Activated naive CD8-positive, alpha-beta T cell treated with anti-CD3 and anti-CD28 coated beads, Interleukin-2, amount 50 U/mL, for 24 hours (primary cell): ENCODE measurements around the gene TTYH3.

Source experiments
- ATAC-seq: fragments of 150-1000 bp; cut with Tn5 transposase; one replicate; pipeline ENCODE4 v1.10.0; 2021
- DNase-seq: peaks from one replicate; pipeline ENCODE4 v3.0.0; 2021
- H3K27ac Mint-ChIP-seq: one replicate; pipeline ENCODE4 v1.8.0; 2021; ENCODE audit warnings: mild to moderate bottlenecking, mixed read lengths
- H3K27me3 Mint-ChIP-seq: one replicate; pipeline ENCODE4 v1.8.0; 2021; ENCODE audit warnings: mixed read lengths
- H3K36me3 Mint-ChIP-seq: one replicate; pipeline ENCODE4 v1.8.0; 2021; ENCODE audit warnings: low read depth, mixed read lengths
- H3K4me1 Mint-ChIP-seq: one replicate; pipeline ENCODE4 v1.8.0; 2021; ENCODE audit warnings: mixed read lengths
- H3K4me3 Mint-ChIP-seq: one replicate; pipeline ENCODE4 v1.8.0; 2021; ENCODE audit warnings: mild to moderate bottlenecking, moderate library complexity, mixed read lengths
- H3K9me3 Mint-ChIP-seq: one replicate; pipeline ENCODE4 v1.8.0; 2021; ENCODE audit warnings: mixed read lengths

TTYH3 gene

DNA sequence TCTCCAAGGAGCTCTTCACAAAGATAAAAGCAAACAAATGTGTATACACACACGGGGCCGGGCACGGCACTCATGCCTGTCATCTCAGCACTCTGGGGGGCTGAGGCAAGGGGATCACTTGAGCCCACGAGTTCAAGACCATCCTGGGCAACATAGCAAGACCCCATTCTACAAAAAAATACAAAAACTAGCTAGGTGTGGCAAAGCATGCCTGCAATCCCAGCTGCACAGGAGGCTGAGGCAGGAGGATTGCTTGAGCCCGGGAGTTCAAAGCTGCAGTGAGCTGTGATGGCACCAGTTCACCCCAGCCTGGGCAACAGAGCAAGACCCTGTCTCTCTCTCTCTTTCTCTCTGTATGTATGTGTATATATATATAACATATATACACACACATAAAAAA lies 22.3 kb downstream of the TTYH3 start:
- Mint-ChIP-seq H3K36me3 (no peaks in the 10 kb centered on the region), H3K9me3 (no peaks in the 10 kb centered on the region), H3K27me3 (no peaks in the 10 kb centered on the region), H3K4me3 (no peak overlapping the region), H3K4me1 (no peaks in the 10 kb centered on the region), H3K27ac (no peak overlapping the region)
- ATAC-seq, result no peak
- DNase-seq, result no peak

DNA sequence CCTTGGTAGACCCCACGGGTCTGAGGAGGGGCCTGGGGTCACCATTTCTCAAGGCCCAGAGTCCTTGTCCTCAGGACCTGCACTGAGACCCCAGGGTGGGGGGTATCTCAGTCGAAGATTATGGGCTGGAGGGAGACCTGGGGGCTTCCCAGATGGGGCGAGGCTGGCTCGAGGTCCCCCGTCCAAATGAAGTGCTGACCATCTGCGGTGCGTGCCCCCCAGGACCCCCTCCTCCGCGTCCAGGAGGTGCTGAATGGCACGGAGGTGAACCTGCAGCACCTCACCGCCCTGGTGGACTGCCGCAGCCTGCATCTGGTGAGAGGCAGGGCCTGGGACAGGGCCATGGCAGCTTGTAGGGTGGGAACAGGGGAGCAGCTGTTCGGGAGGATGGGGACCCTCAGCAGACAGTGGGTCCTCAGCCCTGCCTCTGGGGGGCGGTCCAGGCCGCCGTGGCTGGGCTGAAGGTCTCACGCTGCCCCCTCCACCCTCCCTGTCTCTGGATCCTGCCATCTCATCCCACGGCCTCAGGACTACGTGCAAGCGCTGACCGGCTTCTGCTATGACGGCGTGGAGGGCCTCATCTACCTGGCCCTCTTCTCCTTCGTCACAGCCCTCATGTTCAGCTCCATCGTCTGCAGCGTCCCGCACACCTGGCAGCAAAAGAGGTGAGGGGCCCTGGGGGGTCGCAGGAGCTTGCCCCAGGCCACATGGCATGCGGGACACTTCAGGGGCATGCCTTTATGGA lies 24.3 kb downstream of the TTYH3 start:
- Mint-ChIP-seq H3K27me3 (no peaks in the 10 kb centered on the region), H3K36me3 (no peaks in the 10 kb centered on the region), H3K4me1 (no peaks in the 10 kb centered on the region), H3K4me3 (no peak overlapping the region), H3K9me3 (no peaks in the 10 kb centered on the region), H3K27ac (no peak overlapping the region)
- DNase-seq (no peak), ATAC-seq (no peak)

DNA sequence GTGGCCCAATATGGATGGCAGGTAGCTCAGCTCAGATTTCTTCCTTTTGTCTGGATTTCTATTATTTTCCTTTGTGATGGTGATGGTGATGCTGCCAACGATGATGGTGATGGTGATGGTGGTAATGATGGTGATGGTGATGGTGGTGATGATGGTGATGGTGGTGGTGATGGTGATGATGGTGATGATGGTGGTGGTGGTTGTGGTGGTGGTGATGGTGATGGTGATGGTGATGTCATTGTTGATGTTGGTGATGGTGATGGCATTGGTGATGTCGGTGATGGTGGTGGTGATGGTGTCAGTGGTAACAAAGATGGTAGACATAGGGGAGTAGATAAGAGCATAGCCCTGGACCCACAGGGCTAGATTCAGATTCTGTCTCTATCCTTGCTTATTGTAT lies 25.4 kb downstream of the TTYH3 start:
- H3K9me3 Mint-ChIP-seq, result no peaks in the 10 kb centered on the region
- H3K27ac Mint-ChIP-seq, result no peak overlapping the region
- ATAC-seq (no peak), DNase-seq (no peak)
- H3K4me3 Mint-ChIP-seq, result no peak overlapping the region
- H3K4me1 Mint-ChIP-seq, result no peaks in the 10 kb centered on the region
- no peaks in the 10 kb centered on the region for H3K27me3 Mint-ChIP-seq
- no peaks in the 10 kb centered on the region for H3K36me3 Mint-ChIP-seq

DNA sequence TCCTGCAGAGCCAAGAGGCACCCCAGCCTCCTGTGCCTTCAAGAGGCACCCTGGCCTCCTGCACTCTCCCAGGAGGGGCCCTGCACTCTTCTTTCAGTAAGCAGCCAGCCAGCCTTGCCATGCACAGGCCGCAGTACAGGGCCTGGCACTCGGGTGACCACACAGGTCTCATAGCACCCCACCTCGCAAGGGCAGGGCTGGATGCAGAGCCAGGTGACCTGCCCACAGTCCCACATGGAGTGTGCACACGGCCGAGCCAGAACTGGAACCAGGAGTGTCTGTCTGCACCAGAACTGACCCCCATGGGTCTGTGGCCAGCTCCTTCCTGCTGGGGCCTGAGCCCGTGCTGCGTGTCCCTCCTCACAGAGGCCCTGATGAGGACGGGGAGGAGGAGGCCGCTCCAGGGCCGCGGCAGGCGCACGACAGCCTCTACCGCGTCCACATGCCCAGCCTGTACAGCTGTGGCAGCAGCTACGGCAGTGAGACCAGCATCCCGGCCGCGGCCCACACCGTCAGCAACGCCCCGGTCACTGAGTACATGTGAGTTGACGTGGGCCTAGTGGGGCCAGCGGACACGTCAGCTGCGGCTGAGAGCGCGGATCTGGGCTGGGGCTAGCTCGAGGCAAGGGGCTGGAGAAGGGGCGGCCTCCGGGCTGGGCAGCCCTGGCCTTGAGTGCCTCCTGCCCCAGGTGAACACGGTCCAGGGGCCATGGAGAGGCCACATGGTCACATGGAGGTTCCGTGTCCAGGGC lies 26.3 kb downstream of the TTYH3 start:
- no peak for ATAC-seq
- H3K4me3 Mint-ChIP-seq, result no peak overlapping the region
- no peaks in the 10 kb centered on the region for H3K36me3 Mint-ChIP-seq
- H3K9me3 Mint-ChIP-seq, result no peaks in the 10 kb centered on the region
- no peak overlapping the region for H3K27ac Mint-ChIP-seq
- DNase-seq, result no peak
- H3K27me3 Mint-ChIP-seq, result no peaks in the 10 kb centered on the region
- H3K4me1 Mint-ChIP-seq, result no peaks in the 10 kb centered on the region

DNA sequence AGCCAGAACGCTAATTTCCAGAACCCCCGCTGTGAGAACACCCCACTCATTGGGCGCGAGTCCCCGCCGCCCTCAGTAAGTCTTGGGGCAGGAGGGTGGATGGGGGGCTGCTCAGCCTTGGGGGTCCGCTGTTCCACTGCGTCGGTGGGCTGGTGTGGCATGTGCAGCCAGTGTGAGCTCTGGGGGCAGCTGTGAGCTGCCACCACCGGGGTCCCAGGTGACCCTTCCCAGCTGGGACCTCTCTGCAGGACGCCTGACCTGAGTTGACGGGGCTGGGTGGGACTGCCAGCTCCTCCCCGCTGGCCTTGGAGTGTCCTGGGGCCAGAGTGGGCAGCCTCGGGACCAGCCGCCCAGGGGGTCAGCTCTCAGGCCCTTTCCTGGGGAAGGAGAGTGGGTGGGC lies 27.2 kb downstream of the TTYH3 start:
- no peak for ATAC-seq
- Mint-ChIP-seq H3K36me3 (no peaks in the 10 kb centered on the region), H3K27me3 (no peaks in the 10 kb centered on the region), H3K4me1 (no peaks in the 10 kb centered on the region), H3K4me3 (no peak overlapping the region), H3K9me3 (no peaks in the 10 kb centered on the region), H3K27ac (no peak overlapping the region)
- no peak for DNase-seq

DNA sequence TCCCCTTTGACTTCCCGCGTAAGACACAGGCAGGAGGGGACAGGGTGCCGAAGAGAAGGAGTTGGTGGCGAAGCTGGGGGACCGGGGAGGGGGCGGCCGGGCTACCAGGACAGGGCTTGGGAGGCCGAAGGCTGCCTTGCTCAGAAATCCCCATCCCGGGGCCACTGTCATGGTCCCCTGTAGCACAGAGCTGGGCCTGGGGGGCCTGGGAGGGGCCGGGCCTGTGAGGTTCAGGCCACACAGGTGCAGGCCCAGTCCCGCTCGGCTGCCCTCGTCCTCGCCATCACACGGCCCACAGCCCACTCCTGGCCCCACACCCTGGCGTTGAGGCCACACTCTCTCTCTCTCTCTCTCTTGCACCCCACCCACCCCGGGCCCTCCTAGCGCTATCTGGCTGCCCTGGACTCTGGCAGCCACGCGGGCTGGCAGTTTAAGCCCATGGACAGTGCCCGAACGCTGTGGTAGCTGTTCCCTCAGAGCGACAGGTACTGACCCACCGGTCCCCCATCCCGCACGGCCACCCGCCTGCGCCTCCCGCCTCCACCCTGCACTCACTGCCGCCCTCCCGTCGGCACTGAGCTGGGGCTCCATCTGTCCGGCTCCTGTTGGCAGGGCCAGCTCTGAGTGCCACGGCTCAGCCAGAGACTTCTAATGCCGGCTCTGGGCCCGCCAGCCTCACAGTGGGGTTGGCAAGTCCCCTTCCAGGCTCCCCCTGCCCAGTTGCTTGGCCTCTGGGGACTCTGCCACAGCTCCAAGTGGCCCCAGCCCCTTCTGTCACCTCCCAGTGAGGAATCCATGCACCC lies 28.0 kb downstream of the TTYH3 start:
- DNase-seq, result no peak
- ATAC-seq, result no peak
- H3K4me1 Mint-ChIP-seq, result no peaks in the 10 kb centered on the region
- H3K27me3 Mint-ChIP-seq, result no peaks in the 10 kb centered on the region
- H3K27ac Mint-ChIP-seq, result no peak overlapping the region
- H3K4me3 Mint-ChIP-seq, result no peak overlapping the region
- H3K9me3 Mint-ChIP-seq, result no peaks in the 10 kb centered on the region
- H3K36me3 Mint-ChIP-seq, result no peaks in the 10 kb centered on the region

DNA sequence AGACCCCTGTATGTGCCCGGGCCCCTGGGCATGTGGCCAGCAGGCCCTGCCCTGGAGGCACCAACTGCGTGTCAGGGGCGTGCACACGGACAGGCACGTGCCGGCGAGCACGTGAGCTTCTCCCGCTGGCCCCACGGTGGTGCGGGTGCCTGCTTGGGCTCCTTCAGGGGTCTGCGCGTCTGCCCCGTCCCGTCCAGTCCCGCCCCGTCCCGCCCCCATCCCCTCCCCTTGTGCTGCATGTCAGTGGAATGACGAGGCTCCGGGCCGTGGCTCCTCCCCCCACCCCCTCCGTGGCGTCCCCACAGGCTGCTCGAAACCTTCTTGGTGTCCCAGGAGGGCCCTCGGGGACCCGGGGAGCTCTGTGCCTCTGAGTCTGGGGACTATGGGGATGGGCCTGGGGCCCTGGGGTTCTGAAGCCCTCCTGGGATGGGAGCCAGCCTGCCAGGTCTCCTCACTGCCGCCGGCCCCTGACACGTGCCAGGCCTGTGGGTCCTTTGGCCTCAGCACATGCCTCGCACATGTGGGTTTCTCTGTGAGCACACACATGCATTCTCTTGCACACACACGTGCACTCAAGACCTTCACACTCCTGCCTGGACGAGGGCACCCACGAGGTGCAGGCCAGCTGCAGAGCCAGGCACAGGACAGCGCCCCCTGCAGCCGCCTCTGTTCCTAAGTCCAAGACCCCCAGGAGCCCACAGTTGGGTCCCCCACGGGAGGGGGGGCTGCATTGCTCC lies 28.7 kb downstream of the TTYH3 start:
- Mint-ChIP-seq H3K27me3 (no peaks in the 10 kb centered on the region), H3K4me1 (no peaks in the 10 kb centered on the region), H3K36me3 (no peaks in the 10 kb centered on the region), H3K4me3 (no peak overlapping the region), H3K9me3 (no peaks in the 10 kb centered on the region), H3K27ac (no peak overlapping the region)
- DNase-seq (no peak), ATAC-seq (no peak)

DNA sequence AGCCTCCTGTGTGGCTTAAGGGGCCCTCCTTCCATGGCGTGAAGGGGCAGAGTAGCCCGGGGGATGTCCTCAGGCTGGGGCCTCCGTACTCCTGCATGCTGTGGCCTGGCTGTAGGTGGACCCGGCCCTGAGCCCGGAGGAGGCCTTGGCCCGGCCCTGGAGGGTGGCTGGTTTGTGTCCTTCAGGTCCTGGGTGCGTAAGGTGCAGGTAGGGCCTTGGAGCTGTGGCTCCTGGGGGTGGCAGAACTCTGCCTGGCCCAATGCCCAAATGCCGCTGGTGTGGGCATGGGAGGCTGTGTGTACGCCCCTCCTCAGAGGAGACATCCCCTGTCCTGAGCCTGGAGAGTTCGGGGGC lies 29.3 kb downstream of the TTYH3 start:
- H3K27me3 Mint-ChIP-seq, result no peaks in the 10 kb centered on the region
- no peak overlapping the region for H3K4me3 Mint-ChIP-seq
- H3K9me3 Mint-ChIP-seq, result no peaks in the 10 kb centered on the region
- H3K27ac Mint-ChIP-seq, result no peak overlapping the region
- H3K36me3 Mint-ChIP-seq, result no peaks in the 10 kb centered on the region
- H3K4me1 Mint-ChIP-seq, result no peaks in the 10 kb centered on the region
- no peak for DNase-seq
- no peak for ATAC-seq

DNA sequence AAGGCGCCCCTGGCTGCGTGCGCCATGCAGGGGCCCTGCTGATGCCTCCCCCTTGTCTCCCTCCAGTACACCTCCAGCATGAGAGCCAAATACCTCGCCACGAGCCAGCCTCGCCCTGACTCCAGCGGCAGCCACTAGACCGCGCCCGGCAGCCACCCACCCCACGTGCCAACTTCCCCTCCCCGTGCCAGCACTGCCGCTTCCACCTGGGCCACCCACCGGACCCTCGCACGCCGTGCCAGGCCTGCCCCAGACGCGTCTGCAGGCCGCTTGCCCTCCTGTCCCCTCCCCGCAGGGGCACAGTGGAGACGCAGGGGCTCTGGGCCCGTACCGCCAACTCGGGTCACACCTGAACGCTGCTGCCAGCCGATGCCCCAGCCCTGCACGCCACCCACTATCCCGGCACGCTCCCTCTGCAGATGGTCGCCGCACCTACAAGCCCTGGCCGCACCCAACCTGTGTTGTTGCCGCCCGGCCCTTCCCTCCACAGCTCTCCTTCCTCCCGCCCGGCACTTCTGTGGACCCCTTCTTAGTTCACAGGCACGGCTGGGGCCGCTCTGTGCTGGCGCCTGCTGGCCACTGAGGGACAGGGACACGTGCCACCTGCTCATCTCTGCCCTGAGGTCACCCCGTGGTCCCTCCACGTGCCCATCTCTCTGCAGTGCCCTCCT lies 30.0 kb downstream of the TTYH3 start:
- Mint-ChIP-seq H3K4me1 (no peaks in the 10 kb centered on the region), H3K4me3 (no peak overlapping the region), H3K9me3 (no peaks in the 10 kb centered on the region), H3K36me3 (no peaks in the 10 kb centered on the region), H3K27ac (no peak overlapping the region), H3K27me3 (peaks cover 2% of the 10 kb centered on the region)
- ATAC-seq, result no peak
- no peak for DNase-seq

DNA sequence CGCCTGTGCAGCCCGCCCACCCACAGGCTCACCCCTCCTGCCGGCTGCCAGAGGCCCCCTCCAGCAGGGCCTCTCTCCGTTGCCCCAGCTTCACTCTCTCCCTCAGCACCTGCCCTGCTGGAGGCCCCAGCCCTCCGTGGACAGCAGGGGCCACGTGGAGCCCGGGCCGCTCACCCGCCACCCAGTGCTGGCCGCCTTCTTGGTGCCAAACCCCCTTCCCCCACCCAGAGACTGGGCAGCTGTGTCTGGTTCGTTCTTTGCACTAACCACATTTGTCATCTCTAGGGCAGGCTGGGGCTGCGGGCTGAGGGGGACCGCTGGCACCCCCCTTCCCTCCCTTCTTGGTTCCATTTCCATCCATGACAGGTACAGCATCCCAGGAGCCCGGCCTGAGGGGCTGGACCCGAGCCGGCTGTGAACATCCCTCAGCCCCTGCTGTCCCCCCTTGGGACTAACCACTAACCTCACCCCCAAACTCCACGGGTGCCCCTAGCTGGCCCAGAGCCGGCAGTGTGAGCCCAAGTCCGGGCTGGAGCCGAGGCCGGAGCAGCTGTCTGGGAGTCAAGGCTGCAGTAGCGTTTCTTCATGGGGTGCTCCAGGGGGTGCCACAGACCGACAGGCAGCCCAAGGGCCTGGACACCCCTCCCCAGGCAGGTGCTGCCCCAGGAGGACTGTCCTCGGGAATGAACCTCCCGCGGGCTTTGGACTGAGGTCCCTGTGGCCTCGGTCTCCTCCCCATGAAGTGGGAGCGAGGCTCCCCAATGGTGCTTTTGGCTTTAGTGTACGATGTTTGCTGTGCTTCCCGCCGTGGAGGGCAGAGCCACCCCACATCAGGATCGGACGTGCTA lies 30.7 kb downstream of the TTYH3 start:
- Mint-ChIP-seq H3K9me3 (no peaks in the 10 kb centered on the region), H3K27me3 (peaks cover 8% of the 10 kb centered on the region), H3K4me3 (no peak overlapping the region), H3K27ac (no peak overlapping the region), H3K4me1 (no peaks in the 10 kb centered on the region), H3K36me3 (no peaks in the 10 kb centered on the region)
- DNase-seq (no peak), ATAC-seq (no peak)

DNA sequence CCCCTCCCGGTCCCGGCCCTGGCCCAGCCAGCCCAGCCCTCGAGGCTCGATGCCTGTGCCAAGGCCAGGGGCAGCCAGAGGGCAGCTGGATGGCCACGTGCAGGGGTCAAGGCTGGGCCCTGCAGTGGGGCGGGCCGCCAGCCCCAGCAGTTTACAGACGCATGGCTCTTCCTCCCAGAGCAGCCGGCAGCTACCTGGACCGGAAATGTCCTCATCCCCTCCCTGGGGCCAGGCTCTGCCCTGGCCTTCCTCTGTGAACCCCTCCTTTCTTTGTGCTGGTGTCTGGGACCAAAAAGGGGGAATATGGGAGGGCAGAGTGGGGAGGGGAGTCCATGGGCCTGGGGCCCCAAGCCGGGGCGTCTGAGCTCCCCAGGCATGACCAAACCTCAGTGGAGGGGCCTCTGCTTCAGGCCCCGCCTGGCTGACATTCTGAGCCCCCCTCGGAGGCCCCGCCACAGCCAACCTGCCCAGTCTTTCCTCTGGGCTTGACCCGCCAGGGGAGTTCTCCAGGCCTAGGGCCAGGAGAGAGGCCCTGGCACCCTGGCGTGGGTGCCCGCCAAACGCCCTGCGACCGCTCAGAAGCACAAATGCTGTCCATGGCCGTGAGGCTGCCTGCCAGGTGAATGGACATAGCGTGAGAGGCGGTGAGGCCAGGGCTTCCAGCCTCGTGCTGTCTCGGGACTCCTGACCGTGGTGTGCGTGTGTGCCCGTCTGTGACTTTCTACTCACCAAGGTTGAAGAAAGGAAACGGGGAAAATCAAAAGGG lies 31.5 kb downstream of the TTYH3 start:
- no peaks in the 10 kb centered on the region for H3K4me1 Mint-ChIP-seq
- DNase-seq (no peak), ATAC-seq (no peak)
- H3K9me3 Mint-ChIP-seq, result no peaks in the 10 kb centered on the region
- peaks cover 13% of the 10 kb centered on the region for H3K27me3 Mint-ChIP-seq
- no peak overlapping the region for H3K4me3 Mint-ChIP-seq
- no peaks in the 10 kb centered on the region for H3K36me3 Mint-ChIP-seq
- no peak overlapping the region for H3K27ac Mint-ChIP-seq

DNA sequence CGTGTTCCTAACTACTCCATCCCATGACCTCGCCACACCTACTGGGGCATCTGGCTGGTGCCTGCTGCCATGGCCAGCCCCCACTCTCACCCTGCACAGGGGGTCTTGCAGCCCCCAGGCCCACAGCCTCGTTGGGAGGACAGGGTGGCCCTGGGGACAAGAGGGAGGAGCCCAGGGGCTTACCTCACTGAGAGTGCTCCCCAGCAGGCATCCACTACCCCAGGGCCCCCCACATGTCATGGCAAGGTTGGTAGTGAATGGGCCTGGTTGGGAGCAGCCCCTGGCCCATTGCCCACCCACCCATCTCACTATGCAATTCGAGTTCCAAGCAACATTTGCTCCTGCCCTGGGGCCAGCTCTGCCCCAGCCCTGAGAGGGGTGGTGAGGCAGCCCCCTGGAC lies 32.2 kb downstream of the TTYH3 start:
- Mint-ChIP-seq H3K27ac (no peak overlapping the region), H3K4me3 (no peak overlapping the region), H3K36me3 (no peaks in the 10 kb centered on the region), H3K27me3 (peaks cover 15% of the 10 kb centered on the region), H3K9me3 (no peaks in the 10 kb centered on the region), H3K4me1 (no peaks in the 10 kb centered on the region)
- DNase-seq (no peak), ATAC-seq (no peak)

DNA sequence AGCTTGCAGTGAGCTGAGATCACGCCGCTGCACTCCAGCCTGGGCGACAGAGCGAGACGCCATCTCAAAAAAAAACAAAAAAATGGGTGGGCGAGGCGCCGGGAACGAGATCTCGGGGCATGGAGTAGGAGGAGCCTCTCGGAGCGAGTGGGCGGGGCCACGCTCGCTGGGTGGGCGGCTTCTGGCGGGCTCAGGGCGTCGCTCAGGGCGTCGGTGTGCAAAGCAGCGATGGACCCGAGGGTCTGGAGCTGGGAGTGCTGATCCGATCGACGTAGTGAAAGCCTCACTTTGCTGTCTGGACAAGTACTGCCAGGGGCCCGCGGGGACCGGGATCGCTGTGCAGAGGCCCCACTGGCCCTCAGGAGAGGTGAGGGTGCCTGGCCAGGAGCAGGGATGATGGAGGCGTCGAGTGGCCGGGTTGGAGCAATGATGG lies 33.6 kb downstream of the TTYH3 start:
- Mint-ChIP-seq H3K9me3 (no peaks in the 10 kb centered on the region), H3K27ac (no peak overlapping the region), H3K27me3 (peaks cover 22% of the 10 kb centered on the region), H3K4me3 (no peak overlapping the region), H3K36me3 (no peaks in the 10 kb centered on the region), H3K4me1 (no peaks in the 10 kb centered on the region)
- ATAC-seq, result no peak
- DNase-seq, result no peak
